SK-N-MC (cell line): ENCODE data around the gene SRGAP3.
"Not testable (repeated sequence)": the region's sequence is repeated elsewhere in the genome, so short reads cannot be mapped to it uniquely, and the experiment has no call there.

Experiments
- DNase-seq: peaks from one replicate; pipeline ENCODE4 v3.0.0-alpha.2; 2011; ENCODE audit warnings: low read depth, low spot score
- H3K27ac ChIP-seq: fragments of 200-600 bp; sonication (generic); 2 replicates; pipeline ENCODE4 v1.5.1; 2016; ENCODE audit warnings: mixed run types
- H3K36me3 ChIP-seq: fragments of 200-600 bp; sonication (generic); 2 replicates; pipeline ENCODE4 v1.6.1; 2017; ENCODE audit warnings: antibody characterized with exemption, low read length, mixed read lengths; ENCODE audit not compliant: insufficient read depth
- H3K4me3 ChIP-seq: fragments of 200-600 bp; sonication (generic); 2 replicates; pipeline ENCODE4 v1.5.1; 2016
- H3K9ac ChIP-seq: fragments of 200-600 bp; sonication (generic); 2 replicates; pipeline ENCODE4 v1.8.0; 2017; ENCODE audit warnings: mixed run types, mixed read lengths; ENCODE audit not compliant: insufficient read length
- H3K9me3 ChIP-seq: fragments of 200-600 bp; sonication (generic); 2 replicates; pipeline ENCODE4 v1.6.1; 2017; ENCODE audit warnings: low read depth, mild to moderate bottlenecking, antibody characterized with exemption, low read length, moderate library complexity, mixed read lengths
- EZH2 ChIP-seq: fragments of 200-600 bp; sonication (generic); IDR thresholded peaks from one replicate; pipeline ENCODE4 v1.6.1; 2017; ENCODE audit warnings: antibody characterized with exemption
- FOXP2 ChIP-seq: optimal IDR thresholded peaks from 2 replicates; pipeline ENCODE3; 2011; ENCODE audit warnings: mild to moderate bottlenecking, moderate library complexity; ENCODE audit not compliant: insufficient read depth; ENCODE audit errors: extremely low read length, control extremely low read depth
- POLR2AphosphoS5 ChIP-seq: IDR thresholded peaks from 2 replicates; pipeline ENCODE4 v1.6.1; 2012; ENCODE audit warnings: mild to moderate bottlenecking, low read depth, low read length, borderline replicate concordance

Gene SRGAP3

GRCh38 chr3:9290566-9290965 lies 41.1 kb upstream of the SRGAP3 start:
- no peak overlapping the region for H3K4me3 ChIP-seq
- TF ChIP-seq POLR2AphosphoS5 (no peak), FOXP2 (no peak), EZH2 (no peak)
- no peak for DNase-seq
- H3K27ac ChIP-seq = no peak overlapping the region
- H3K36me3 ChIP-seq = no peaks in the 10 kb centered on the region
- H3K9ac ChIP-seq = no peak overlapping the region
- no peaks in the 10 kb centered on the region for H3K9me3 ChIP-seq

GRCh38 chr3:9281533-9281932 lies 32.1 kb upstream of the SRGAP3 start:
- H3K27ac ChIP-seq, H3K4me3 ChIP-seq, H3K9ac ChIP-seq, H3K9me3 ChIP-seq, DNase-seq, H3K36me3 ChIP-seq: not testable (repeated sequence)

- TF ChIP-seq POLR2AphosphoS5 = no peak
- TF ChIP-seq EZH2 = no peak
- TF ChIP-seq FOXP2 = no peak
- DNase-seq = no peak
- Histone ChIP-seq H3K27ac (no peak overlapping the region), H3K9me3 (no peaks in the 10 kb centered on the region), H3K9ac (no peak overlapping the region), H3K36me3 (no peaks in the 10 kb centered on the region), H3K4me3 (no peak overlapping the region)
Observed at GRCh38 chr3:9280451-9281219, 31.2 kb upstream of the SRGAP3 start.

- no peak for DNase-seq
- H3K36me3 ChIP-seq = no peaks in the 10 kb centered on the region
- TF ChIP-seq EZH2 (no peak), FOXP2 (no peak), POLR2AphosphoS5 (no peak)
- H3K9me3 ChIP-seq = no peaks in the 10 kb centered on the region
- H3K4me3 ChIP-seq = no peak overlapping the region
- H3K9ac ChIP-seq = no peak overlapping the region
- H3K27ac ChIP-seq = no peak overlapping the region
Observed at GRCh38 chr3:9279966-9280365, 30.5 kb upstream of the SRGAP3 start.

GRCh38 chr3:9278498-9278897 lies 29.1 kb upstream of the SRGAP3 start:
- TF ChIP-seq POLR2AphosphoS5 = no peak
- no peak for TF ChIP-seq EZH2
- no peak for TF ChIP-seq FOXP2
- DNase-seq = no peak
- H3K36me3 ChIP-seq = no peaks in the 10 kb centered on the region
- H3K9me3 ChIP-seq = no peaks in the 10 kb centered on the region
- H3K9ac ChIP-seq = no peak overlapping the region
- H3K27ac ChIP-seq = no peak overlapping the region
- no peak overlapping the region for H3K4me3 ChIP-seq

- Histone ChIP-seq H3K9me3 (no peaks in the 10 kb centered on the region), H3K4me3 (no peak overlapping the region), H3K36me3 (no peaks in the 10 kb centered on the region), H3K9ac (no peak overlapping the region), H3K27ac (no peak overlapping the region)
- TF ChIP-seq EZH2 (no peak), POLR2AphosphoS5 (no peak)
- no peak for DNase-seq
Observed at GRCh38 chr3:9278085-9278484, 28.6 kb upstream of the SRGAP3 start.

GRCh38 chr3:9276761-9277370 lies 27.4 kb upstream of the SRGAP3 start:
- H3K9me3 ChIP-seq = no peaks in the 10 kb centered on the region
- no peak overlapping the region for H3K4me3 ChIP-seq
- TF ChIP-seq POLR2AphosphoS5 (no peak), EZH2 (no peak), FOXP2 (no peak)
- no peak overlapping the region for H3K27ac ChIP-seq
- H3K36me3 ChIP-seq = no peaks in the 10 kb centered on the region
- no peak for DNase-seq
- H3K9ac ChIP-seq = no peak overlapping the region

GRCh38 chr3:9271903-9272302 lies 22.5 kb upstream of the SRGAP3 start:
- DNase-seq = no peak
- no peaks in the 10 kb centered on the region for H3K36me3 ChIP-seq
- no peak overlapping the region for H3K4me3 ChIP-seq

GRCh38 chr3:9270704-9271103 lies 21.3 kb upstream of the SRGAP3 start:
- Histone ChIP-seq H3K36me3 (no peaks in the 10 kb centered on the region), H3K27ac (no peak overlapping the region), H3K4me3 (no peak overlapping the region), H3K9ac (no peak overlapping the region), H3K9me3 (no peaks in the 10 kb centered on the region)
- TF ChIP-seq EZH2 (no peak), FOXP2 (no peak), POLR2AphosphoS5 (no peak)
- no peak for DNase-seq

More at GRCh38 chr3:9271903-9272302, 22.5 kb upstream of the SRGAP3 start:
- Histone ChIP-seq H3K9ac (no peak overlapping the region), H3K27ac (no peak overlapping the region), H3K9me3 (no peaks in the 10 kb centered on the region)
- no peak for TF ChIP-seq POLR2AphosphoS5
- TF ChIP-seq FOXP2 = no peak
- no peak for TF ChIP-seq EZH2
